HT1080 (cell line): ENCODE results near the gene ZNF254. TPM values are rescaled to one million over a fixed set of nuclear protein-coding genes. Genes with fewer than 3 reads are reported as not detected.

ENCODE experiments used
- total RNA-seq: library from RNA; depleted of rRNA; stranded (reverse); fragments of >200 nt; shearing (Covaris generic); gene quantifications from 2 replicates; pipeline ENCODE4 v1.2.3, GENCODE V29; 2014; rRNA removed

Gene ZNF254
- total RNA-seq, 1 experiment from 2014 or later = 0.37 TPM

Other genes starting within 250 kb of the ZNF254 start
- 8.7 and 8.8 TPM in 2 replicates for gene ZNF726, start 172.3 kb upstream of the ZNF254 start, total RNA-seq